ENCODE results near the gene NCBP2L. TPM values are rescaled to one million over a fixed set of nuclear protein-coding genes. Genes with fewer than 3 reads are reported as not detected.

NCBP2L gene
- total and polyA plus RNA-seq, 2 of the 8 experiments (the other 6 are each of a cell fraction or from before 2014, with no cell fraction given), result not detected

GRCh38 chrX:107734646-107735045 is 42.9 kb upstream of the NCBP2L start (continued):
- no peak for TF ChIP-seq RAD21 (IDR thresholded peaks at IDR 0.05 in 1 of 2, conservative IDR thresholded peaks at IDR 0.05 in 1 of 2; ENCODE audit: low read depth in 2 of 2, low read length in 2 of 2)
- no peak for TF ChIP-seq JUN (IDR thresholded peaks at IDR 0.05; ENCODE audit: low read depth, low read length)
- no peak for TF ChIP-seq SRF (IDR thresholded peaks at IDR 0.05; ENCODE audit: low read depth, low read length)
- no peak for TF ChIP-seq CHD2 (IDR thresholded peaks at IDR 0.05; ENCODE audit: low read length)
- TF ChIP-seq GTF2F1 (IDR thresholded peaks at IDR 0.05; ENCODE audit: borderline replicate concordance, low read depth, low read length), result no peak
- no peak for TF ChIP-seq CBX8 (IDR thresholded peaks at IDR 0.05; ENCODE audit: borderline replicate concordance, low read depth, low read length)
- TF ChIP-seq TCF12 (IDR thresholded peaks at IDR 0.05; ENCODE audit: low read depth, low read length), result no peak
